Prostate gland (tissue), 2 donors: ENCODE data around the gene SPEN.

ENCODE experiments used
- POLR2A ChIP-seq: fragments of 450-650 bp; IDR thresholded peaks from one replicate; pipeline ENCODE4 v1.6.1; 2016; ENCODE audit warnings: antibody characterized with exemption, mild to moderate bottlenecking
- POLR2AphosphoS5 ChIP-seq: sonication (generic); formaldehyde crosslinking; IDR thresholded peaks from one replicate; pipeline ENCODE4 v1.6.1; 2017; ENCODE audit warnings: antibody characterized with exemption
- TF ChIP-seq, protein P1 (sequence below), 4 experiments: fragments of 200-600 bp in 2 of 4; fragments of 450-650 bp in 2 of 4; sonication (generic) in 2 of 4; IDR thresholded peaks; 1 replicate in 3 of 4; 2 replicates in 1 of 4; pipeline ENCODE4 v1.5.1; 2016 to 2019; ENCODE audit warnings: antibody characterized with exemption in 4 of 4, mild to moderate bottlenecking in 2 of 4, moderate library complexity in 2 of 4

DNA sequence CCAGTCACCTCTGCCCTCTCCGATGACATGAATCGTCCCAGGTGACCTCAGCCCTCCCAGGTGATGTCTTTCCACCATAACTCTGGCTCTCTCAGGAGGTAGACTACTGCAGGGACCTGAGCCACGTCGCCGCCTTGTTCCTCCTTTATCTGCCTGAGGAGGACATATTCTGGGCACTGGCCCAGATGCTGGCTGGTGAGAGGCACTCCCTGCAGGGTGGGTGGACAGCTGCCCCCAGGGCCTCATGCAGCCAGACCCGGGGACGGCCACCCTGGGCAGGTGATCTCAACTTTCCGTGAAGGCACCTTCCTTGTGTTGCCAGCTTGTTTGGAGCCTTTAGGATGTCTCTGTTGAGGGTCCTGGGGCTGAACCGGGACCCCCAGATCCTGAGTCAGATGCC lies 142.3 kb downstream of the SPEN start:
- TF ChIP-seq, protein P1, sequence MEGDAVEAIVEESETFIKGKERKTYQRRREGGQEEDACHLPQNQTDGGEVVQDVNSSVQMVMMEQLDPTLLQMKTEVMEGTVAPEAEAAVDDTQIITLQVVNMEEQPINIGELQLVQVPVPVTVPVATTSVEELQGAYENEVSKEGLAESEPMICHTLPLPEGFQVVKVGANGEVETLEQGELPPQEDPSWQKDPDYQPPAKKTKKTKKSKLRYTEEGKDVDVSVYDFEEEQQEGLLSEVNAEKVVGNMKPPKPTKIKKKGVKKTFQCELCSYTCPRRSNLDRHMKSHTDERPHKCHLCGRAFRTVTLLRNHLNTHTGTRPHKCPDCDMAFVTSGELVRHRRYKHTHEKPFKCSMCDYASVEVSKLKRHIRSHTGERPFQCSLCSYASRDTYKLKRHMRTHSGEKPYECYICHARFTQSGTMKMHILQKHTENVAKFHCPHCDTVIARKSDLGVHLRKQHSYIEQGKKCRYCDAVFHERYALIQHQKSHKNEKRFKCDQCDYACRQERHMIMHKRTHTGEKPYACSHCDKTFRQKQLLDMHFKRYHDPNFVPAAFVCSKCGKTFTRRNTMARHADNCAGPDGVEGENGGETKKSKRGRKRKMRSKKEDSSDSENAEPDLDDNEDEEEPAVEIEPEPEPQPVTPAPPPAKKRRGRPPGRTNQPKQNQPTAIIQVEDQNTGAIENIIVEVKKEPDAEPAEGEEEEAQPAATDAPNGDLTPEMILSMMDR (IDR thresholded peaks at IDR 0.05): no peak
- no peak for TF ChIP-seq POLR2A
- no peak for TF ChIP-seq POLR2AphosphoS5
